Liver (tissue), 9 donors: ENCODE results near the gene NNMT. TPM values are rescaled to one million over a fixed set of nuclear protein-coding genes. Genes with fewer than 3 reads are reported as not detected.

ENCODE experiments used
- DNase-seq: peaks from one replicate; pipeline ENCODE4 v3.0.0-alpha.2; 2017; ENCODE audit warnings: low spot score
- H3K27ac ChIP-seq, 2 donors: one replicate each; pipeline ENCODE4 v1.7.0; 2013; ENCODE audit warnings: inconsistent platforms in 2 of 2, low read length in 2 of 2, control low read depth in 1 of 2, low read depth in 1 of 2, mild to moderate bottlenecking in 1 of 2
- H3K27me3 ChIP-seq, 4 donors: one replicate each; pipeline versions ENCODE4 v1.6.1 to v1.7.0; 2013; ENCODE audit warnings: low read length in 3 of 4, inconsistent platforms in 1 of 4, mild to moderate bottlenecking in 1 of 4, moderate library complexity in 1 of 4; ENCODE audit not compliant: control insufficient read depth in 4 of 4, insufficient read depth in 4 of 4
- H3K36me3 ChIP-seq, 4 donors: one replicate each; pipeline versions ENCODE4 v1.6.1 to v1.7.0; 2013; ENCODE audit warnings: low read length in 3 of 4, mild to moderate bottlenecking in 3 of 4, low read depth in 1 of 4, moderate library complexity in 1 of 4; ENCODE audit not compliant: control insufficient read depth in 4 of 4, insufficient read depth in 3 of 4
- H3K4me1 ChIP-seq, 4 donors: one replicate each; pipeline versions ENCODE4 v1.6.1 to v1.7.0; 2013; ENCODE audit warnings: low read length in 3 of 4, mild to moderate bottlenecking in 3 of 4, moderate library complexity in 1 of 4; ENCODE audit not compliant: control insufficient read depth in 4 of 4, insufficient read depth in 4 of 4
- H3K4me3 ChIP-seq, 3 donors: one replicate each; pipeline versions ENCODE4 v1.6.1 to v1.7.0; 2013; ENCODE audit warnings: low read length in 3 of 3, control low read depth in 1 of 3, low read depth in 1 of 3, mild to moderate bottlenecking in 1 of 3
- H3K9ac ChIP-seq, 2 donors: one replicate each; pipeline ENCODE4 v1.7.0; 2013; ENCODE audit warnings: low read length in 2 of 2, mild to moderate bottlenecking in 2 of 2, moderate library complexity in 2 of 2, control low read depth in 1 of 2, low read depth in 1 of 2
- H3K9me3 ChIP-seq, 4 donors: one replicate each; pipeline versions ENCODE4 v1.6.1 to v1.7.0; 2013; ENCODE audit warnings: low read length in 3 of 4; ENCODE audit not compliant: control insufficient read depth in 4 of 4
- ATF3 ChIP-seq: IDR thresholded peaks from 2 replicates; pipeline ENCODE4 v1.6.1; 2016; ENCODE audit warnings: antibody characterized with exemption
- EGR1 ChIP-seq, 2 donors: IDR thresholded peaks; 2 replicates each; pipeline ENCODE4 v1.6.1; 2016 to 2018; ENCODE audit warnings: antibody characterized with exemption in 2 of 2, low read depth in 2 of 2
- FOXA1 ChIP-seq: IDR thresholded peaks from 2 replicates; pipeline ENCODE4 v1.6.1; 2016; ENCODE audit warnings: antibody characterized with exemption
- GABPA ChIP-seq, 2 donors: IDR thresholded peaks in 1 of 2; conservative IDR thresholded peaks in 1 of 2; 2 replicates each; pipeline ENCODE4 v1.6.1; 2016; ENCODE audit warnings: antibody characterized with exemption in 2 of 2, mild to moderate bottlenecking in 1 of 2, moderate library complexity in 1 of 2
- HNF4A ChIP-seq, 2 donors: conservative IDR thresholded peaks; 2 replicates each; pipeline ENCODE4 v1.6.1; 2016; ENCODE audit warnings: antibody characterized with exemption in 2 of 2, mild to moderate bottlenecking in 2 of 2
- HNF4G ChIP-seq: IDR thresholded peaks from 2 replicates; pipeline ENCODE4 v1.6.1; 2016; ENCODE audit warnings: antibody characterized with exemption
- JUND ChIP-seq, 2 donors: IDR thresholded peaks; 2 replicates each; pipeline ENCODE4 v1.6.1; 2016; ENCODE audit warnings: antibody characterized with exemption in 2 of 2
- NR2F2 ChIP-seq: IDR thresholded peaks from 2 replicates; pipeline ENCODE4 v1.6.1; 2016; ENCODE audit warnings: antibody characterized with exemption
- RAD21 ChIP-seq, 2 donors: IDR thresholded peaks; 2 replicates each; pipeline ENCODE4 v1.6.1; 2016; ENCODE audit warnings: antibody characterized with exemption in 2 of 2, mild to moderate bottlenecking in 2 of 2
- RXRA ChIP-seq, 2 donors: IDR thresholded peaks; 2 replicates each; pipeline ENCODE4 v1.6.1; 2017 to 2018; ENCODE audit warnings: antibody characterized with exemption in 2 of 2, mild to moderate bottlenecking in 1 of 2
- SP1 ChIP-seq: IDR thresholded peaks from 2 replicates; pipeline ENCODE4 v1.6.1; 2018; ENCODE audit warnings: antibody characterized with exemption, mild to moderate bottlenecking
- TAF1 ChIP-seq: conservative IDR thresholded peaks from 2 replicates; pipeline ENCODE4 v1.6.1; 2016; ENCODE audit warnings: antibody characterized with exemption, mild to moderate bottlenecking
- YY1 ChIP-seq: IDR thresholded peaks from 2 replicates; pipeline ENCODE4 v1.6.1; 2016; ENCODE audit warnings: antibody characterized with exemption, mild to moderate bottlenecking
- ZBTB33 ChIP-seq: IDR thresholded peaks from 2 replicates; pipeline ENCODE4 v1.6.1; 2016; ENCODE audit warnings: antibody characterized with exemption
- WGBS: extraction: QIAGEN DNeasy Blood & Tissue Kit; methylation state at CpG from one replicate; pipeline ENCODE4 v1.1.7; 2013; 5-methylcytosine and 5-hydroxymethylcytosine counted together
- polyA plus RNA-seq, 2 donors: library from polyadenylated mRNA; stranded (reverse) in 1 of 2; unstranded in 1 of 2; fragments of 200-250 nt in 1 of 2; fragments of >200 nt in 1 of 2; fragmentation: Nextera tagmentation in 1 of 2; extraction: Ambion mirVana in 1 of 2; gene quantifications; one replicate each; pipeline versions ENCODE4 v1.2.1 to v1.2.3, GENCODE V29; 2013 to 2015
- total RNA-seq, 2 donors: library from RNA; depleted of rRNA; stranded (reverse); fragments of >200 nt; gene quantifications; one replicate each; pipeline ENCODE4 v1.2.3, GENCODE V29; 2014
- TF ChIP-seq, protein P1 (sequence below): IDR thresholded peaks from 2 replicates; pipeline ENCODE4 v1.6.1; 2016; ENCODE audit warnings: antibody characterized with exemption, mild to moderate bottlenecking
- TF ChIP-seq, protein P2 (sequence below): IDR thresholded peaks from 2 replicates; pipeline ENCODE4 v1.6.1; 2016; ENCODE audit warnings: antibody characterized with exemption
- donor health status: healthy.
- donor health status: healthy.
- donor health status: healthy.
- donor health status: healthy.
- donor health status: healthy.

Gene NNMT
- total and polyA plus RNA-seq, 4 donors, result 0.47 to 3,724 (median 2,877) TPM

- H3K9me3 ChIP-seq, result peaks cover 2 to 6% (median 3%) of the 10 kb centered on the region in 4 donors
- no peaks in the 10 kb centered on the region for H3K27me3 ChIP-seq
- no peak overlapping the region for H3K9ac ChIP-seq
- TF ChIP-seq TAF1, result no peak
- no peak for TF ChIP-seq ZBTB33
- TF ChIP-seq ATF3, result no peak
- TF ChIP-seq RAD21 (IDR thresholded peaks at IDR 0.05), result no peak
- TF ChIP-seq, protein P1, sequence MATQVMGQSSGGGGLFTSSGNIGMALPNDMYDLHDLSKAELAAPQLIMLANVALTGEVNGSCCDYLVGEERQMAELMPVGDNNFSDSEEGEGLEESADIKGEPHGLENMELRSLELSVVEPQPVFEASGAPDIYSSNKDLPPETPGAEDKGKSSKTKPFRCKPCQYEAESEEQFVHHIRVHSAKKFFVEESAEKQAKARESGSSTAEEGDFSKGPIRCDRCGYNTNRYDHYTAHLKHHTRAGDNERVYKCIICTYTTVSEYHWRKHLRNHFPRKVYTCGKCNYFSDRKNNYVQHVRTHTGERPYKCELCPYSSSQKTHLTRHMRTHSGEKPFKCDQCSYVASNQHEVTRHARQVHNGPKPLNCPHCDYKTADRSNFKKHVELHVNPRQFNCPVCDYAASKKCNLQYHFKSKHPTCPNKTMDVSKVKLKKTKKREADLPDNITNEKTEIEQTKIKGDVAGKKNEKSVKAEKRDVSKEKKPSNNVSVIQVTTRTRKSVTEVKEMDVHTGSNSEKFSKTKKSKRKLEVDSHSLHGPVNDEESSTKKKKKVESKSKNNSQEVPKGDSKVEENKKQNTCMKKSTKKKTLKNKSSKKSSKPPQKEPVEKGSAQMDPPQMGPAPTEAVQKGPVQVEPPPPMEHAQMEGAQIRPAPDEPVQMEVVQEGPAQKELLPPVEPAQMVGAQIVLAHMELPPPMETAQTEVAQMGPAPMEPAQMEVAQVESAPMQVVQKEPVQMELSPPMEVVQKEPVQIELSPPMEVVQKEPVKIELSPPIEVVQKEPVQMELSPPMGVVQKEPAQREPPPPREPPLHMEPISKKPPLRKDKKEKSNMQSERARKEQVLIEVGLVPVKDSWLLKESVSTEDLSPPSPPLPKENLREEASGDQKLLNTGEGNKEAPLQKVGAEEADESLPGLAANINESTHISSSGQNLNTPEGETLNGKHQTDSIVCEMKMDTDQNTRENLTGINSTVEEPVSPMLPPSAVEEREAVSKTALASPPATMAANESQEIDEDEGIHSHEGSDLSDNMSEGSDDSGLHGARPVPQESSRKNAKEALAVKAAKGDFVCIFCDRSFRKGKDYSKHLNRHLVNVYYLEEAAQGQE, result no peak
- TF ChIP-seq SP1, result no peak
- no peak for TF ChIP-seq FOXA1
- TF ChIP-seq HNF4A (conservative IDR thresholded peaks at IDR 0.05), result no peak
- TF ChIP-seq HNF4G, result no peak
- no peak for TF ChIP-seq GABPA (IDR thresholded peaks at IDR 0.05 in 1 of 2, conservative IDR thresholded peaks at IDR 0.05 in 1 of 2)
- TF ChIP-seq JUND (IDR thresholded peaks at IDR 0.05), result no peak
- TF ChIP-seq RXRA (IDR thresholded peaks at IDR 0.05), result no peak
- TF ChIP-seq, protein P2, sequence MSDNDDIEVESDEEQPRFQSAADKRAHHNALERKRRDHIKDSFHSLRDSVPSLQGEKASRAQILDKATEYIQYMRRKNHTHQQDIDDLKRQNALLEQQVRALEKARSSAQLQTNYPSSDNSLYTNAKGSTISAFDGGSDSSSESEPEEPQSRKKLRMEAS, result no peak
- no peak for TF ChIP-seq NR2F2
- no peak for DNase-seq
- no peaks in the 10 kb centered on the region for H3K36me3 ChIP-seq
- H3K4me3 ChIP-seq, result no peak overlapping the region
- no peaks in the 10 kb centered on the region for H3K4me1 ChIP-seq
- 88% methylated on average over 2 of the region's 2 CpGs for WGBS
- H3K27ac ChIP-seq, result no peak overlapping the region
Observed at GRCh38 chr11:114326776-114327175, 30.6 kb downstream of the NNMT start.

DNA sequence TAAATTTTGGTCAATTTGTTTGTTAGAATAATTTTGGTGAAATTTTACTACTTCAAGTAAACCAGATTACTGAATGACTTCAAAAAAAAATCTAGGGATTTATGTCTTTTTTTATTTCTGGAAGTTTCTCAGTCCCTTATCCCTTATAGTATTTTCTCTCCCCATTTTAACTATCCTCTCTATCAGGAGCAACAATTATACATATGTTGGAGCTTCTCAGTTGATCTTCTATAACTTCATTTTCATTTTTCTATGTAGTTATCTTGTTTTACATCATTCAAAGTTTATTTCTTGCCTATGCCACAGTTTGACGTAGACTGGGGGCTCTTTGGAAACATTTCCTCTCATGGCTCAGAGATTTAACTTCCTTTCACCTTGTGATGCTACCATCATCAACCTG lies 34.2 kb downstream of the NNMT start:
- Histone ChIP-seq H3K9me3 (peaks cover 2 to 6% (median 3%) of the 10 kb centered on the region in 4 donors), H3K36me3 (no peaks in the 10 kb centered on the region), H3K27ac (no peak overlapping the region), H3K4me3 (no peak overlapping the region), H3K27me3 (no peaks in the 10 kb centered on the region), H3K9ac (no peak overlapping the region), H3K4me1 (no peaks in the 10 kb centered on the region)
- no peak for DNase-seq
- no peak for TF ChIP-seq FOXA1
- TF ChIP-seq TAF1, result no peak
- TF ChIP-seq HNF4A (conservative IDR thresholded peaks at IDR 0.05), result no peak
- TF ChIP-seq JUND (IDR thresholded peaks at IDR 0.05), result no peak
- no peak for TF ChIP-seq EGR1 (IDR thresholded peaks at IDR 0.05; ENCODE audit: low read depth in 2 of 2)
- TF ChIP-seq YY1, result no peak
- no peak for TF ChIP-seq NR2F2
- WGBS, result 85% methylated on average over 1 of the region's 1 CpG
